ENCODE measurements around the gene LRRC8C. TPM values are rescaled to one million over a fixed set of nuclear protein-coding genes. Genes with fewer than 3 reads are reported as not detected.

Gene LRRC8C
- total RNA-seq, 1 donor from 2014 or later: 2.3 TPM

DNA sequence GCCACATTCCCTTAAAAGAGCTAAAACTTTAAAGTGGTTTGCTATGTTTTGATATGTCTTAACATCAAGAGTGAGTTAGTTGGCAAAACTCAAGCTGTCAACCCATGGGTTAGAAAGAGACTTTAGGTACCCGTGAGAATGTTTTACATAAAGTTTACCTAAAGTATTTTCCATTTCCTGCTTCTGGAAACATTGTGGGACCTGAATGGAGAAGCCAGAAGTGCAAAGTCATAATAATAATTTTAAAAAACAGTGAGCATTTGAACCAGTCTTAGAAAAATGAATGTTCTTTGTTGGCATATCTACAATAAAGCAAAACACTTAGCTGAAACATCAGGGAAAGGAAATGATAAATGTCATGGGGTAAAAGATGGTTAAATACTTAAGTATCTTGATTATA is 34.8 kb downstream of the LRRC8C start:
- Histone ChIP-seq H2AFZ (ENCODE audit: low read depth, low read length) (no peak overlapping the region), H3K79me2 (ENCODE audit: insufficient read depth, low read length) (peaks cover 27% of the 10 kb centered on the region), H3K9me3 (ENCODE audit: insufficient read depth, low read depth, low read length) (no peaks in the 10 kb centered on the region), H3K27me3 (ENCODE audit: insufficient read depth, low read length) (no peaks in the 10 kb centered on the region), H3K4me3 (ENCODE audit: insufficient read depth, low read depth, low read length) (no peak overlapping the region), H3K4me2 (ENCODE audit: low read length) (no peak overlapping the region), H3K36me3 (ENCODE audit: insufficient read depth, low read length) (no peaks in the 10 kb centered on the region), H3K4me1 (ENCODE audit: insufficient read depth, low read length) (peaks cover 13% of the 10 kb centered on the region), H3K27ac (ENCODE audit: low read depth, low read length) (no peak overlapping the region), H4K20me1 (ENCODE audit: insufficient read depth, low read length) (no peaks in the 10 kb centered on the region), H3K9ac (ENCODE audit: low read length) (no peak overlapping the region)
- peaks cover 5% of the 10 kb centered on the region for H3K9me3 Mint-ChIP-seq (ENCODE audit: unreplicated experiment)
- no peaks in the 10 kb centered on the region for H3K4me1 Mint-ChIP-seq (ENCODE audit: low read depth, unreplicated experiment)
- TF ChIP-seq EZH2 (IDR thresholded peaks at IDR 0.05; ENCODE audit: insufficient read depth, low read length): no peak
- TF ChIP-seq, protein P1, sequence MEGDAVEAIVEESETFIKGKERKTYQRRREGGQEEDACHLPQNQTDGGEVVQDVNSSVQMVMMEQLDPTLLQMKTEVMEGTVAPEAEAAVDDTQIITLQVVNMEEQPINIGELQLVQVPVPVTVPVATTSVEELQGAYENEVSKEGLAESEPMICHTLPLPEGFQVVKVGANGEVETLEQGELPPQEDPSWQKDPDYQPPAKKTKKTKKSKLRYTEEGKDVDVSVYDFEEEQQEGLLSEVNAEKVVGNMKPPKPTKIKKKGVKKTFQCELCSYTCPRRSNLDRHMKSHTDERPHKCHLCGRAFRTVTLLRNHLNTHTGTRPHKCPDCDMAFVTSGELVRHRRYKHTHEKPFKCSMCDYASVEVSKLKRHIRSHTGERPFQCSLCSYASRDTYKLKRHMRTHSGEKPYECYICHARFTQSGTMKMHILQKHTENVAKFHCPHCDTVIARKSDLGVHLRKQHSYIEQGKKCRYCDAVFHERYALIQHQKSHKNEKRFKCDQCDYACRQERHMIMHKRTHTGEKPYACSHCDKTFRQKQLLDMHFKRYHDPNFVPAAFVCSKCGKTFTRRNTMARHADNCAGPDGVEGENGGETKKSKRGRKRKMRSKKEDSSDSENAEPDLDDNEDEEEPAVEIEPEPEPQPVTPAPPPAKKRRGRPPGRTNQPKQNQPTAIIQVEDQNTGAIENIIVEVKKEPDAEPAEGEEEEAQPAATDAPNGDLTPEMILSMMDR (IDR thresholded peaks at IDR 0.05; ENCODE audit: insufficient read depth, low read depth, low read length): no peak
- FAIRE-seq: no peak
- H3K27ac Mint-ChIP-seq (ENCODE audit: unreplicated experiment): no peak overlapping the region
- H3K4me3 Mint-ChIP-seq (ENCODE audit: unreplicated experiment): no peak overlapping the region
- no peak for DNase-seq (ENCODE audit: low read depth)
- H3K27me3 Mint-ChIP-seq (ENCODE audit: low read depth, unreplicated experiment): no peaks in the 10 kb centered on the region
- no peaks in the 10 kb centered on the region for H3K36me3 Mint-ChIP-seq (ENCODE audit: low read depth, unreplicated experiment)

DNA sequence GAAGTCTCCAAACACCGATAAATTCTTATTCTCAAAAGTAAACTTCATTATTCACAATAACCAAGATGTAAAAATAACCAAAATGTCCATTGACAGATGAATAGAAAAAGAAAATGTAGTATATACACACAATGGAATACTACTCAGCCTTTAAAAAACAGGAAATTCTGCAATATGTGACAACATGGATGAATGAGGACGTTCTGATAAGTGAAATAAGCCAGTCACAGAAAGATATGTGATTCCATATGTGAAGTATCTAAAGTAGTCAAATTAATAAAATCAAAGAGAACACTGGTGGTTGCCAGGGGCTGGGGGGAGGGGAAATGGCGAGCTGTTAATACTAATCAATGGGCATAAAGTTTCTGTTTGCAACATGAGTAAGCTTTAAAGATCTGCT is 36.0 kb downstream of the LRRC8C start:
- no peak for FAIRE-seq
- no peak overlapping the region for H3K4me3 Mint-ChIP-seq (ENCODE audit: unreplicated experiment)
- Histone ChIP-seq H3K79me2 (ENCODE audit: insufficient read depth, low read length) (peaks cover 35% of the 10 kb centered on the region), H3K4me2 (ENCODE audit: low read length) (no peak overlapping the region), H3K27ac (ENCODE audit: low read depth, low read length) (no peak overlapping the region), H3K27me3 (ENCODE audit: insufficient read depth, low read length) (no peaks in the 10 kb centered on the region), H3K4me1 (ENCODE audit: insufficient read depth, low read length) (peaks cover 18% of the 10 kb centered on the region), H3K9me3 (ENCODE audit: insufficient read depth, low read depth, low read length) (no peaks in the 10 kb centered on the region), H2AFZ (ENCODE audit: low read depth, low read length) (no peak overlapping the region), H4K20me1 (ENCODE audit: insufficient read depth, low read length) (no peaks in the 10 kb centered on the region), H3K9ac (ENCODE audit: low read length) (no peak overlapping the region), H3K4me3 (ENCODE audit: insufficient read depth, low read depth, low read length) (no peak overlapping the region), H3K36me3 (ENCODE audit: insufficient read depth, low read length) (no peaks in the 10 kb centered on the region)
- H3K4me1 Mint-ChIP-seq (ENCODE audit: low read depth, unreplicated experiment): peaks cover 3% of the 10 kb centered on the region
- TF ChIP-seq, protein P1 (IDR thresholded peaks at IDR 0.05; ENCODE audit: insufficient read depth, low read depth, low read length): no peak
- TF ChIP-seq EZH2 (IDR thresholded peaks at IDR 0.05; ENCODE audit: insufficient read depth, low read length): no peak
- no peaks in the 10 kb centered on the region for H3K36me3 Mint-ChIP-seq (ENCODE audit: low read depth, unreplicated experiment)
- peaks cover 3% of the 10 kb centered on the region for H3K9me3 Mint-ChIP-seq (ENCODE audit: unreplicated experiment)
- no peaks in the 10 kb centered on the region for H3K27me3 Mint-ChIP-seq (ENCODE audit: low read depth, unreplicated experiment)
- H3K27ac Mint-ChIP-seq (ENCODE audit: unreplicated experiment): no peak overlapping the region
- no peak for DNase-seq (ENCODE audit: low read depth)

DNA sequence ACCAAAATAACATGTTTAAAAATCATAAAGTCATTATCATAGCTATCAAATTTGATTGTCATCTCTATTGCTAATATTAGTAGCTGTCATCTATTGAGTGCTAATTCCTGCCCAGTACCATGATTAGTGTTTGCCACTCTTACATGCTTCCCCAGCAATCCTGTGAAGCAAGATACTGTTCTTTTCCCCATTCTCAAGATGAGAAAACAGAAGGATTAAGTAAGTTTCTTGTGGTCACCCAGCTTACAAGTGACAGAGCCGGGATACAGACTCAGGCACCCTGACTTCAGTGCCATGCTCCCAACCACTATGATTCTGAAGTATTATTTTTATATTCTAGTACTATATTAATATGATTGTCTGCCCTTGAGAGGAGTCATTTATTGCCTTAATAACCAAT is 36.5 kb downstream of the LRRC8C start:
- Histone ChIP-seq H3K4me1 (ENCODE audit: insufficient read depth, low read length) (peaks cover 18% of the 10 kb centered on the region), H3K9me3 (ENCODE audit: insufficient read depth, low read depth, low read length) (no peaks in the 10 kb centered on the region), H3K79me2 (ENCODE audit: insufficient read depth, low read length) (peaks cover 31% of the 10 kb centered on the region), H3K9ac (ENCODE audit: low read length) (no peak overlapping the region), H3K4me3 (ENCODE audit: insufficient read depth, low read depth, low read length) (no peak overlapping the region), H3K36me3 (ENCODE audit: insufficient read depth, low read length) (no peaks in the 10 kb centered on the region), H4K20me1 (ENCODE audit: insufficient read depth, low read length) (no peaks in the 10 kb centered on the region), H2AFZ (ENCODE audit: low read depth, low read length) (no peak overlapping the region), H3K4me2 (ENCODE audit: low read length) (no peak overlapping the region), H3K27me3 (ENCODE audit: insufficient read depth, low read length) (no peaks in the 10 kb centered on the region), H3K27ac (ENCODE audit: low read depth, low read length) (no peak overlapping the region)
- no peak overlapping the region for H3K27ac Mint-ChIP-seq (ENCODE audit: unreplicated experiment)
- no peaks in the 10 kb centered on the region for H3K27me3 Mint-ChIP-seq (ENCODE audit: low read depth, unreplicated experiment)
- FAIRE-seq (no peak), DNase-seq (ENCODE audit: low read depth) (no peak)
- TF ChIP-seq EZH2 (IDR thresholded peaks at IDR 0.05; ENCODE audit: insufficient read depth, low read length): no peak
- TF ChIP-seq, protein P1 (IDR thresholded peaks at IDR 0.05; ENCODE audit: insufficient read depth, low read depth, low read length): no peak
- H3K4me1 Mint-ChIP-seq (ENCODE audit: low read depth, unreplicated experiment): peaks cover 3% of the 10 kb centered on the region
- peaks cover 2% of the 10 kb centered on the region for H3K9me3 Mint-ChIP-seq (ENCODE audit: unreplicated experiment)
- no peak overlapping the region for H3K4me3 Mint-ChIP-seq (ENCODE audit: unreplicated experiment)
- H3K36me3 Mint-ChIP-seq (ENCODE audit: low read depth, unreplicated experiment): no peaks in the 10 kb centered on the region

Measured in astrocyte (in vitro differentiated cells and primary cell).